ENCODE data around the gene LCAT.

DNA sequence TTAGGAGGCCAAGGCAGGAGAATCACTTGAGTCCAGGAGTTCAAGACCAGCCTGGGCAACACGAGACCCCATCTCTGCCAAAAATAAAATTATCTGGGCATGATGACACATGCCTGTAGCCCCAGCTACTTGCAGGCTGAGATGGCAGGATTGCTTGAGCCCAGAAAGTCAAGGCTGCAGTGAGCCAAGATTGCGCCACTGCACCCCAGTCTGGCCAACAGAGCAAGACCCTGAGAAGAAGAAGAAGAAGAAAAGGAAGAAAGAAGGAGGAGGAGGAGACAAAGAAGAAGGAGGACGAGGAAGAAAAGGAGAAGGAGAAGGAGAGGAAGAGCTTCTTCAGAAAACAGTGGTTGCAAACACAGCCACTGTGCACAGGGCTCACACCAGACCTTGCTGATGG lies 44.8 kb upstream of the LCAT start:
- TF ChIP-seq, protein P1, sequence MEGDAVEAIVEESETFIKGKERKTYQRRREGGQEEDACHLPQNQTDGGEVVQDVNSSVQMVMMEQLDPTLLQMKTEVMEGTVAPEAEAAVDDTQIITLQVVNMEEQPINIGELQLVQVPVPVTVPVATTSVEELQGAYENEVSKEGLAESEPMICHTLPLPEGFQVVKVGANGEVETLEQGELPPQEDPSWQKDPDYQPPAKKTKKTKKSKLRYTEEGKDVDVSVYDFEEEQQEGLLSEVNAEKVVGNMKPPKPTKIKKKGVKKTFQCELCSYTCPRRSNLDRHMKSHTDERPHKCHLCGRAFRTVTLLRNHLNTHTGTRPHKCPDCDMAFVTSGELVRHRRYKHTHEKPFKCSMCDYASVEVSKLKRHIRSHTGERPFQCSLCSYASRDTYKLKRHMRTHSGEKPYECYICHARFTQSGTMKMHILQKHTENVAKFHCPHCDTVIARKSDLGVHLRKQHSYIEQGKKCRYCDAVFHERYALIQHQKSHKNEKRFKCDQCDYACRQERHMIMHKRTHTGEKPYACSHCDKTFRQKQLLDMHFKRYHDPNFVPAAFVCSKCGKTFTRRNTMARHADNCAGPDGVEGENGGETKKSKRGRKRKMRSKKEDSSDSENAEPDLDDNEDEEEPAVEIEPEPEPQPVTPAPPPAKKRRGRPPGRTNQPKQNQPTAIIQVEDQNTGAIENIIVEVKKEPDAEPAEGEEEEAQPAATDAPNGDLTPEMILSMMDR (IDR thresholded peaks at IDR 0.05) = no peak
- TF ChIP-seq POLR2A (IDR thresholded peaks at IDR 0.05) = no peak

All from Peyer's patch (tissue), 4 donors.